Thyroid gland (tissue), 4 donors: Measurements from ENCODE around the gene JAKMIP1.

Source experiments
- CTCF ChIP-seq, 6 experiments: fragments of 200-600 bp in 3 of 6; fragments of 450-650 bp in 3 of 6; sonication (generic) in 3 of 6; IDR thresholded peaks; one replicate each; pipeline ENCODE4 v1.5.1; 2016 to 2019; ENCODE audit warnings: antibody characterized with exemption in 6 of 6, mild to moderate bottlenecking in 2 of 6, inconsistent platforms in 1 of 6, moderate library complexity in 1 of 6
- POLR2A ChIP-seq, 2 donors: fragments of 450-650 bp; IDR thresholded peaks; one replicate each; pipeline ENCODE4 v1.6.1; 2017; ENCODE audit warnings: antibody characterized with exemption in 2 of 2, mild to moderate bottlenecking in 2 of 2, moderate library complexity in 1 of 2

- TF ChIP-seq CTCF (IDR thresholded peaks at IDR 0.05) (no peak), POLR2A (IDR thresholded peaks at IDR 0.05) (no peak)
These were observed 172.2 kb downstream of the JAKMIP1 start for GRCh38 chr4:6028168-6028567.
